ENCODE measurements around the gene PANK4. TPM values are rescaled to one million over a fixed set of nuclear protein-coding genes. Genes with fewer than 3 reads are reported as not detected.

PANK4 gene
- total and polyA plus RNA-seq, 2 of the 8 experiments (the other 6 are each of a cell fraction or from before 2014, with no cell fraction given) = 20.1 to 29.7 TPM

- Histone ChIP-seq H2BK12ac (ENCODE audit: low read depth, low read length) (no peak overlapping the region), H3K9ac (replicated peaks in 1 of 4; ENCODE audit: extremely low read depth in 1 of 4, low read depth in 3 of 4, low read length in 3 of 4) (no peak overlapping the region), H3K79me2 (ENCODE audit: control insufficient read depth in 1 of 2, insufficient read depth in 2 of 2, low read length in 2 of 2) (no peaks in the 10 kb centered on the region), H2BK5ac (ENCODE audit: low read depth, low read length) (no peak overlapping the region), H3K4me2 (ENCODE audit: insufficient read depth in 1 of 2, low read depth in 2 of 2, low read length in 2 of 2) (no peak overlapping the region), H3K27me3 (replicated peaks in 1 of 4; ENCODE audit: control insufficient read depth in 3 of 4, extremely low read depth in 1 of 4, insufficient read depth in 3 of 4, low read length in 3 of 4) (no peaks in the 10 kb centered on the region; a peak in 1 of 7 replicates), H2AFZ (ENCODE audit: low read length) (no peak overlapping the region), H3K23ac (ENCODE audit: insufficient read length) (no peak overlapping the region), H4K5ac (ENCODE audit: insufficient read length, low read depth, low read length) (no peak overlapping the region), H2BK20ac (ENCODE audit: low read length) (no peak overlapping the region), H3K18ac (ENCODE audit: extremely low read depth, low read length) (no peak overlapping the region), H3K23me2 (ENCODE audit: low read depth, low read length) (no peaks in the 10 kb centered on the region; the same call in 1 of the 2 replicates), H2AK5ac (ENCODE audit: low read depth, low read length) (no peak overlapping the region), H4K8ac (ENCODE audit: extremely low read depth, insufficient read depth, low read length) (no peak overlapping the region), H4K91ac (replicated peaks; ENCODE audit: insufficient read length, low read length) (no peak overlapping the region), H3K79me1 (ENCODE audit: low read depth, low read length) (no peaks in the 10 kb centered on the region), H3K9me3 (ENCODE audit: insufficient read depth in 2 of 2, low read depth in 1 of 2, low read length in 1 of 2) (no peaks in the 10 kb centered on the region), H3K36me3 (ENCODE audit: control insufficient read depth in 2 of 4, insufficient read depth in 4 of 4, low read length in 3 of 4) (no peaks in the 10 kb centered on the region), H3K27ac (ENCODE audit: low read depth, low read length) (no peak overlapping the region), H3K14ac (ENCODE audit: insufficient read length) (no peak overlapping the region), H2BK120ac (replicated peaks; ENCODE audit: low read depth, low read length) (no peak overlapping the region), H3K4me1 (replicated peaks in 1 of 4; ENCODE audit: control insufficient read depth in 3 of 4, insufficient read depth in 4 of 4, low read length in 3 of 4) (peaks cover 0 to 3% (median 0%) of the 10 kb centered on the region in 4 experiments; a peak in 2 of 7 replicates), H4K20me1 (replicated peaks in 1 of 2; ENCODE audit: control insufficient read depth in 1 of 2, insufficient read depth in 2 of 2, low read length in 2 of 2) (peaks cover 1 to 2% of the 10 kb centered on the region in 2 experiments), H2BK15ac (ENCODE audit: low read length) (no peak overlapping the region), H3K4me3 (ENCODE audit: extremely low read depth in 1 of 4, insufficient read depth in 2 of 4, low read depth in 3 of 4, low read length in 4 of 4) (no peak overlapping the region), H3K56ac (replicated peaks; ENCODE audit: insufficient read length, low read depth, low read length) (no peak overlapping the region), H3K4ac (replicated peaks; ENCODE audit: insufficient read length, low read depth, low read length) (no peak overlapping the region)
- no peak for TF ChIP-seq SIN3A (conservative IDR thresholded peaks at IDR 0.05 in 1 of 2, IDR thresholded peaks at IDR 0.05 in 1 of 2; ENCODE audit: low read depth in 1 of 2, low read length in 2 of 2)
- TF ChIP-seq RNF2 (IDR thresholded peaks at IDR 0.05; ENCODE audit: borderline replicate concordance, low read depth, low read length, missing control alignments, poor library complexity, severe bottlenecking) = no peak
- WGBS, 2 experiments (ENCODE audit: extremely low coverage in 1 of 2, insufficient coverage in 1 of 2, insufficient read length in 1 of 2, insufficient replicate concordance in 2 of 2, low coverage in 1 of 2, low lambda C conversion rate in 2 of 2, missing lambda C conversion rate in 1 of 2) = 82% methylated on average over 17 of the region's 17 CpGs; no CpG with 5 or more reads in 1 of the 2 experiments
- FAIRE-seq = no peak
- POLR2A ChIA-PET (ENCODE audit: partially characterized antibody) = no interaction called here
- no peak for DNase-seq (ENCODE audit: low read depth in 1 of 2, low spot score in 2 of 2)
- CTCF ChIA-PET (ENCODE audit: partially characterized antibody) = interaction anchor here (1.2 to 1.9 kb wide), 5 partner anchors 13 to 76 kb away, joined by 3 to 5 read pairs (median 4); partner anchors contain the start of gene PEX10
These were observed 63.0 kb downstream of the PANK4 start for GRCh38 chr1:2463396-2463795.

Measured in H1 (cell line).